KMS-11 (cell line): ENCODE data around the gene SDHA.

Experiments used
- H2AFZ ChIP-seq: fragments of 200-600 bp; sonication (generic); 2 replicates; pipeline ENCODE4 v1.6.1; 2016; ENCODE audit warnings: antibody characterized with exemption, mixed run types, low read depth
- H3K27ac ChIP-seq: fragments of 200-600 bp; sonication (generic); 2 replicates; pipeline ENCODE4 v1.6.1; 2016; ENCODE audit warnings: mild to moderate bottlenecking, mixed run types
- H3K27me3 ChIP-seq: fragments of 200-600 bp; sonication (generic); 2 replicates; pipeline ENCODE4 v1.6.1; 2017; ENCODE audit warnings: mild to moderate bottlenecking, low read depth, mixed run types, moderate library complexity; ENCODE audit not compliant: insufficient read depth
- H3K36me3 ChIP-seq: fragments of 200-600 bp; sonication (generic); 2 replicates; pipeline ENCODE4 v1.6.1; 2017; ENCODE audit warnings: mild to moderate bottlenecking, mixed run types; ENCODE audit not compliant: insufficient read depth
- H3K4me1 ChIP-seq: fragments of 200-600 bp; sonication (generic); 2 replicates; pipeline ENCODE4 v1.6.1; 2016; ENCODE audit warnings: mild to moderate bottlenecking, low read depth, mixed run types; ENCODE audit not compliant: poor library complexity, severe bottlenecking
- H3K4me2 ChIP-seq: fragments of 200-600 bp; sonication (generic); 2 replicates; pipeline ENCODE4 v1.7.0; 2016; ENCODE audit warnings: mild to moderate bottlenecking, mixed run types
- H3K4me3 ChIP-seq: fragments of 200-600 bp; sonication (generic); IDR thresholded peaks from 2 replicates; pipeline ENCODE4 v1.6.1; 2017; ENCODE audit warnings: low read depth, low read length, mixed read lengths; ENCODE audit not compliant: insufficient read depth
- H3K79me2 ChIP-seq: fragments of 200-600 bp; sonication (generic); 2 replicates; pipeline ENCODE4 v1.6.1; 2016; ENCODE audit warnings: low read depth, mixed run types; ENCODE audit not compliant: insufficient read depth
- H3K9ac ChIP-seq: fragments of 200-600 bp; sonication (generic); 2 replicates; pipeline ENCODE4 v1.6.1; 2016; ENCODE audit warnings: mild to moderate bottlenecking, mixed run types
- H4K20me1 ChIP-seq: fragments of 200-600 bp; sonication (generic); 2 replicates; pipeline ENCODE4 v1.6.1; 2016; ENCODE audit warnings: mild to moderate bottlenecking, mixed run types; ENCODE audit not compliant: insufficient read depth
- CTCF ChIP-seq: fragments of 200-600 bp; sonication (generic); conservative IDR thresholded peaks from 2 replicates; pipeline ENCODE4 v1.6.1; 2017; ENCODE audit warnings: low read depth, mild to moderate bottlenecking, antibody characterized with exemption, low read length, moderate library complexity, mixed read lengths

SDHA gene

GRCh38 chr5:204462-204861, 13.7 kb upstream of the SDHA start:
- H3K36me3 ChIP-seq, result peaks cover 6% of the 10 kb centered on the region; the same call in 1 of the 2 replicates

GRCh38 chr5:204966-205670, 13.0 kb upstream of the SDHA start:
- TF ChIP-seq CTCF, result no peak
- Histone ChIP-seq H3K27me3 (no peaks in the 10 kb centered on the region), H4K20me1 (no peaks in the 10 kb centered on the region), H3K36me3 (peaks cover 6% of the 10 kb centered on the region; the same call in 1 of the 2 replicates), H3K4me2 (no peak overlapping the region), H3K79me2 (peaks cover 33% of the 10 kb centered on the region), H3K4me3 (no peak overlapping the region), H3K27ac (no peak overlapping the region), H3K4me1 (no peaks in the 10 kb centered on the region), H2AFZ (no peak overlapping the region), H3K9ac (no peak overlapping the region)

More at GRCh38 chr5:204462-204861, 13.7 kb upstream of the SDHA start:
- no peak overlapping the region for H2AFZ ChIP-seq
- H3K27ac ChIP-seq, result no peak overlapping the region
- no peak overlapping the region for H3K4me3 ChIP-seq
- no peaks in the 10 kb centered on the region for H4K20me1 ChIP-seq
- H3K27me3 ChIP-seq, result no peaks in the 10 kb centered on the region
- H3K9ac ChIP-seq, result no peak overlapping the region
- TF ChIP-seq CTCF, result no peak
- peaks cover 30% of the 10 kb centered on the region for H3K79me2 ChIP-seq
- no peak overlapping the region for H3K4me2 ChIP-seq
- H3K4me1 ChIP-seq, result no peaks in the 10 kb centered on the region

GRCh38 chr5:206406-206805, 11.7 kb upstream of the SDHA start:
- Histone ChIP-seq H3K79me2 (peaks cover 37% of the 10 kb centered on the region), H3K4me1 (no peaks in the 10 kb centered on the region), H3K27me3 (no peaks in the 10 kb centered on the region), H3K4me2 (no peak overlapping the region), H2AFZ (no peak overlapping the region), H3K27ac (no peak overlapping the region), H3K4me3 (no peak overlapping the region), H3K9ac (no peak overlapping the region), H4K20me1 (no peaks in the 10 kb centered on the region), H3K36me3 (peaks cover 6% of the 10 kb centered on the region; the same call in 1 of the 2 replicates)
- no peak for TF ChIP-seq CTCF

GRCh38 chr5:206927-207536, 11.1 kb upstream of the SDHA start:
- Histone ChIP-seq H3K27me3 (no peaks in the 10 kb centered on the region), H3K79me2 (peaks cover 37% of the 10 kb centered on the region), H3K27ac (no peak overlapping the region), H3K4me3 (no peak overlapping the region), H3K36me3 (peaks cover 6% of the 10 kb centered on the region; the same call in 1 of the 2 replicates), H3K4me2 (no peak overlapping the region), H2AFZ (no peak overlapping the region), H3K4me1 (no peaks in the 10 kb centered on the region), H4K20me1 (no peaks in the 10 kb centered on the region), H3K9ac (no peak overlapping the region)
- no peak for TF ChIP-seq CTCF
